ENCODE data around the gene CNOT10.

Gene CNOT10

GRCh38 chr3:32816439-32817256, 131.7 kb downstream of the CNOT10 start:
- FAIRE-seq (no peak), DNase-seq (ENCODE audit: insufficient read length, low spot score) (no peak)

GRCh38 chr3:32817257-32817557, 132.2 kb downstream of the CNOT10 start:
- DNase-seq (ENCODE audit: insufficient read length, low spot score) (no peak), FAIRE-seq (no peak)

GRCh38 chr3:32817558-32818228, 132.7 kb downstream of the CNOT10 start, which contains the start of gene TRIM71:
Gene TRIM71, plus strand, starts transcription at chr3:32817997. Its CDS starts 84 bp downstream, at chr3:32818081.
- DNase-seq (ENCODE audit: insufficient read length, low spot score) (no peak), FAIRE-seq (no peak)

- FAIRE-seq, result no peak
These were observed 133.4 kb downstream of the CNOT10 start for GRCh38 chr3:32818229-32818969.

GRCh38 chr3:32818970-32819511, 134.1 kb downstream of the CNOT10 start:
- no peak for DNase-seq (ENCODE audit: insufficient read length, low spot score)
- FAIRE-seq, result no peak

More at GRCh38 chr3:32818229-32818969, 133.4 kb downstream of the CNOT10 start:
- no peak for DNase-seq (ENCODE audit: insufficient read length, low spot score)

- DNase-seq (ENCODE audit: insufficient read length, low spot score), result no peak
- FAIRE-seq, result no peak
These were observed 134.8 kb downstream of the CNOT10 start for GRCh38 chr3:32819551-32820348.

- DNase-seq (ENCODE audit: insufficient read length, low spot score) (no peak), FAIRE-seq (no peak)
These were observed 135.4 kb downstream of the CNOT10 start for GRCh38 chr3:32820430-32820829.

- DNase-seq (ENCODE audit: insufficient read length, low spot score) (no peak), FAIRE-seq (no peak)
These were observed 136.1 kb downstream of the CNOT10 start for GRCh38 chr3:32820971-32821685.

- FAIRE-seq (no peak), DNase-seq (ENCODE audit: insufficient read length, low spot score) (no peak)
These were observed 136.8 kb downstream of the CNOT10 start for GRCh38 chr3:32821686-32822296.

GRCh38 chr3:32822609-32823498, 137.9 kb downstream of the CNOT10 start:
- DNase-seq (ENCODE audit: insufficient read length, low spot score) (no peak), FAIRE-seq (no peak)

All from HTR-8/SVneo (cell line).